HK-2 (cell line): Measurements from ENCODE around the gene RPS17.

Source experiments
- DNase-seq: peaks from one replicate; pipeline ENCODE4 v3.0.0-alpha.2; 2018; ENCODE audit not compliant: unreplicated experiment

Gene RPS17

GRCh38 chr15:82540055-82540983 is at the start of gene RPS17:
Gene RPS17 (minus strand): TSS chr15:82540457. CDS start chr15:82540428, 29 bp downstream.
- DNase-seq: peak; percentile 94

- no peak for DNase-seq
These were observed 47.5 kb upstream of the RPS17 start for GRCh38 chr15:82587805-82588204.

GRCh38 chr15:82585072-82585471 is 44.8 kb upstream of the RPS17 start:
- DNase-seq: no peak

DNA sequence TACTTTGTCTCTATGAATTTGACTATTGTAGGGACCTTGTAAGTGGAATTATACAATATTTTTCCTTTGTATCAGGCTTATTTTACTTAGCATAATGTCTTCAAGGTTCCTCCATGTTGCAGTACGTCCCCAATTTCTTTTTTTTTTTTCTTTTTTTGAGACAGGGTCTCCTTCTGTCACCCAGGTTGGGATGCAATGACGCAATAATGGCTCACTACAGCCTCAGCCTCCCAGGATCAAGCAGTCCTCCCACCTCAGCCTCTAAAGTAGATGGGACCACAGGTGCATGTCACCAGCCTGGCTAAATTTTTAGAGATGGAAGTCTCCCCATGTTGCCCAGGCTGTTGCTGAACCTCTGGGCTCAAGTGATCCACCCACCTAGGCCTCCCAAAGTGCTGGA is 40.5 kb upstream of the RPS17 start:
- no peak for DNase-seq

DNA sequence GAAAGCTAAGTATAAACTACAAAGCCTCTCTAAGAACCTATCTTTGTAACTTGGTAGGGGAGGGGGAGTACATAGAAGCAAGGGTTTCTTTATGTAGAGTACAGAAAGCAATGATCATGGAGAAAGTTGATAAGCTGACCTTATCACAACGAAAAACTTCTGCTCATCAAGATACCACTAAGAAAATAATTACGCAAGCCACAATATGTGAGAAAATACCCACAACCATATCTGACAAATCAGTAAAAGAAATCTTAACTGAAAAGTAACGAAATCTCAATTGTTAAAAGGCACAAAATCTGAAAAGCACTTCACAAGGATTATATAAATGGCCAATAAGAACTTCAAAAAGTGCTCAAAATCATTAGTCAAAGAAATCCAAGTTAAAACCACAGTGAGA is 35.1 kb upstream of the RPS17 start:
- no peak for DNase-seq

GRCh38 chr15:82572986-82573385 is 32.7 kb upstream of the RPS17 start:
- DNase-seq: no peak

GRCh38 chr15:82572311-82572710 is 32.1 kb upstream of the RPS17 start:
- peak; percentile 10 for DNase-seq

- peak; percentile 18 for DNase-seq
These were observed 31.5 kb upstream of the RPS17 start for GRCh38 chr15:82571722-82572222.

DNA sequence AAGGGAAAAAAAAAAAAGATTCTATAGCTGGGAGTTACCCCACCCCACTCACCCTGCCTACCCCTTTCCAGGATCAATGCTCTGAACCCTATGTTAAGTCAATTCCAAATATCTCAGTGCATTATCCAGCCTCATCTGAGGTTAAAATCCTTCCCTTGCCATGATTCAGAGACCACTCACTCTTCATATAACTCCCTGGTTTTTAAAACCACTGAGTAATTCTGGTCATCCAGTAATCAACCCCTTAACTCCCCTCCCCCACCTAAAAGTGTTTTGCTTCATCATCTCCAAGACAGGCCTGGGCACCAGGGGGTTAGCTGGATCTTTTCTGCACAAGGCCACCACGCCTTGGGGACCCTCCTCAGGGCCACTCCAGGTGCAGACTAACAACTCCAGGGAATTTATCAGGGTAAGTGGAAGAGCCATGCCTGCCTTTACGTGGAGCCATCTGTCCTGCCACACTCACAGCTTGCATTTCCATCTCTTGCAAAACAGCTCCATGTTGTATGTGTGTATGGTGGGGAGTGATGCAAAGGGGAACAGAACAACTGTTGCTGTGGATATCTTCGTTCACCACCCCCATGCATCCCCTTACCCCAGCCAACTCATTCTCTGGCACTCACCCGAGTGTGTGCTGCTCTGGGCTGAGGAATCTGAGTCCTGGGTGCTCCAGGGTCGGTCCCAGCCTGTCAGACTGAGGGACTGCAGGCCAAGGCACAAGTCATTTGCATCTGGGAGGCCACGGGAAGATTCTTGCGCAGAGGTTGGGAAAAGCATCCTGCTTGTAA is 30.7 kb upstream of the RPS17 start:
- peak; percentile 5 for DNase-seq

- no peak for DNase-seq
These were observed 29.6 kb upstream of the RPS17 start for GRCh38 chr15:82569834-82570233.

DNA sequence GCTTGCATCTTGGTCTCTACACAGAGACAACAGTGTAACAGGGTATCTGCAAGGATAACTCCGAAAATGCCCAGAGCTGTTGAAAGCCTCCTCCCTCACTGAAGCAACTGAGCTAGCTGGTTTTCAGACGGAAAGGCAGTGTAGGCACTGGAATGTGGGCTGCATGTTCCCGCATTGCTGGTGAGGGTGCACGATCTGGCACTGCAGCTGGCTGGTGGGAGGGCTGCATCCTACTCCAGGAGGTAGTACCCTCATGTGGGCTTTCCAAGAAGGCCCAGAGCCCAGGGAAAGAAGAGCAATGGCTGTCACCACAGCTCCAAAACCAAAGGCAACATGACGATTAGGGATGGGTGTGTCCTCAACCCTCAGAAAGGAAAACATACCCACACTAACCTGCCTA is 28.7 kb upstream of the RPS17 start:
- no peak for DNase-seq

DNA sequence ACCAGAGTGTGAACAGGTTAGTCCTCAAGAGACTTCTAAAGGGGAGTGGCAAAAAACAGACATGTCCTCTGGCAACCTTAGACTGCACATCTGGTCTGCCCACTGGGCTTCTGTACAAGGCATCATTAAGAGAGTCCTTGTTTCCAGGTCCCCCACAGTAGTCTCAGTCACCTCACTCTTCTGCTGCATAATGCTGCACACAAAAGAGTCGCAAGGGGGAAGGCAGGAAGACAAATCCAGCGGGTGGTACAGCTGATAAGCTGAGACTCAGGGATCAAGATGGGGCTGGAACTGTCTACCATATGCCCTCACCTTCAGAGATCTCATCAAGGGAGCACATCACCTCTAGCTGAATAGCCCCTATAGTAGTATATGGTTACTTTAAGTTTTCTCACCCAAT is 27.4 kb upstream of the RPS17 start:
- DNase-seq: no peak

GRCh38 chr15:82566690-82567089 is 26.4 kb upstream of the RPS17 start:
- DNase-seq: no peak

DNA sequence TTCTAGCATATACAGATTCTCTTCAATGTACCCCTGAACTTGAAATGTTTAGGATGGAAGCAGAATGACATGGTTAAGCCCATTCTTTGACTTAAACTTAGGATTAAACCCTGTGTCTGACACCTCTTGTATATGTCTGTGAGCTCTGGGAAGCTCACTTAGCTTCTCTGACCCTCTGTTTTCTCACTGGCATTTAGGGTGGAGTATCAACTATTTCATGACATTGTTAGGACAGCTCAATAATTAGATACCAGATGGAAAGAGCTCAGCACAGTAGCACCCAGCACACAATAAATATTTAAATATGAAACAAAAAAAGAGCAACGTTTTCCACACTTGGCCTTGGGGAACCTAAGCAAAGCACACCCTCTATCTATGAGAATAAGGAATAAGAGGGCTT is 18.2 kb upstream of the RPS17 start:
- DNase-seq: no peak

DNA sequence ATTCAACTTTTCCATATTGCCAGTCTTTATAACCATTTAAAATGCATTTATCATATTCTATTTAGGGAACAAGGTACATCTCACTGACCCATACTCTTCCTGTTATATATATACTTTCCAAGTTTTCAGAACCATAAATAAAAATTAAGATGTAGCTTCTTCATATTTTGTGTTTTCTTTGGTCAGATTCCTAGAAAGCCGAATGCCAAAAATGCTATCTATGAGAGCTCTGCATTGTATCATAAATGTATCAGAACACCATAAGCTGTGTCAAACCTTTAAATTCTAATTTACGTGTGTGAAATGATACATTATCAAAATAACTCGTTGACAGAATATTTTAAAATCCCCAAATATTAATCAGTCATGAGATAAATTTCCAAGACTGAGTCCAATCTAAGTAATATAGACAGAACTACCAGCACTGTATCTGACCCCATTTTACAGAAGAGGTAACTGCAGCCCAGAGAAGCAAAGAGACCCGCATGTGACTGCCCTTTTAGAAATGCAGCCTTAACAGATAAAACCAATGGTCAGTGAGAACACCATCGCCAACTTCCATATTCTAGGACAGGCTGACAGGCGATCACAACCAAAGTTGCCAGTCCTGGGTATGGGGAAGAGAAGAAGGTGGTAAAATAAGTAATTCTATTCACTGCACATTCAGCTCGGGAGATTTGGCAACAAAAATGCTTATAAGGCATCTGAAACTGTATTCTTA is 16.2 kb upstream of the RPS17 start:
- DNase-seq: no peak

- DNase-seq: no peak
These were observed 14.6 kb upstream of the RPS17 start for GRCh38 chr15:82554849-82555248.

DNA sequence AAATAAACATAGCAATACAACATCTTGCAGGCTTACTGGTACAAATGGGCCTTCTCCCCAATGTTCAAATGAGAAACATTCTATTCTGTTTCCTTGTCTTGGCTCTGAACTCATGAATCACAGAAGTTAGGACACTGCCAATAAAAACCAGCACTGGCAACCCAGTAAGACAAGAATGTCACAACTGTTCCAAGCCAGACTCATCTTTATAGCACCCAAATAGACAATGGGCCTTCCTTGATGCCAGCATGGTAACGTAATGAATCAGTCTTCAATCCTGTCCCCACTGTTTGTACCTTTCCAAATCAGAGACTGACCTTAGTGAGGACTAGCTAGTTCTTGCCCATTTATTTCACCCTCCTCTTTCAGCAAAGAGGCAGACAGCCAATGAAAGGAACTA is 14.1 kb upstream of the RPS17 start:
- no peak for DNase-seq

GRCh38 chr15:82553846-82554245 is 13.6 kb upstream of the RPS17 start:
- DNase-seq: no peak

GRCh38 chr15:82552861-82553260 is 12.6 kb upstream of the RPS17 start:
- no peak for DNase-seq

GRCh38 chr15:82551646-82552247 is 11.5 kb upstream of the RPS17 start:
- no peak for DNase-seq

GRCh38 chr15:82549199-82549665 is 9.0 kb upstream of the RPS17 start:
- DNase-seq: no peak
